Hepatocyte (in vitro differentiated cells): ENCODE results near the gene KCNMA1. TPM values are rescaled to one million over a fixed set of nuclear protein-coding genes. Genes with fewer than 3 reads are reported as not detected.

ENCODE experiments used
- DNase-seq: peaks from one replicate; pipeline ENCODE4 v3.0.0-alpha.2; 2016; ENCODE audit warnings: low spot score
- H2AFZ ChIP-seq: fragments of 200-600 bp; sonication (generic); 2 replicates; pipeline ENCODE4 v1.6.0; 2016; ENCODE audit warnings: antibody characterized with exemption, mild to moderate bottlenecking
- H3K27ac ChIP-seq: fragments of 200-600 bp; sonication (generic); 2 replicates; pipeline ENCODE4 v1.5.1; 2016; ENCODE audit warnings: mild to moderate bottlenecking
- H3K27me3 ChIP-seq: fragments of 200-600 bp; sonication (generic); 2 replicates; pipeline ENCODE4 v1.6.1; 2016
- H3K36me3 ChIP-seq: fragments of 200-600 bp; sonication (generic); replicated peaks from 2 replicates; pipeline ENCODE4 v1.5.1; 2016; ENCODE audit warnings: low read depth; ENCODE audit not compliant: insufficient read depth
- H3K4me1 ChIP-seq: fragments of 200-600 bp; sonication (generic); 2 replicates; pipeline ENCODE4 v1.5.1; 2016; ENCODE audit warnings: mild to moderate bottlenecking, moderate library complexity; ENCODE audit not compliant: insufficient read depth
- H3K4me2 ChIP-seq: fragments of 200-600 bp; sonication (generic); 2 replicates; pipeline ENCODE4 v1.6.0; 2016
- H3K4me3 ChIP-seq: fragments of 200-600 bp; sonication (generic); 2 replicates; pipeline ENCODE4 v1.5.1; 2016; ENCODE audit warnings: mild to moderate bottlenecking
- H3K79me2 ChIP-seq: fragments of 200-600 bp; sonication (generic); 2 replicates; pipeline ENCODE4 v1.6.0; 2017; ENCODE audit warnings: mild to moderate bottlenecking
- H3K9me2 ChIP-seq: fragments of 200-600 bp; sonication (generic); replicated peaks from 2 replicates; pipeline ENCODE4 v1.6.0; 2017; ENCODE audit warnings: mild to moderate bottlenecking; ENCODE audit not compliant: insufficient read depth
- H3K9me3 ChIP-seq: fragments of 200-600 bp; sonication (generic); 2 replicates; pipeline ENCODE4 v1.5.1; 2016; ENCODE audit warnings: low read depth, mild to moderate bottlenecking
- H4K20me1 ChIP-seq: fragments of 200-600 bp; sonication (generic); 2 replicates; pipeline ENCODE4 v1.6.0; 2016; ENCODE audit warnings: mild to moderate bottlenecking; ENCODE audit not compliant: insufficient read depth, poor library complexity, severe bottlenecking
- EZH2 ChIP-seq: fragments of 200-600 bp; sonication (generic); IDR thresholded peaks from 2 replicates; pipeline ENCODE4 v1.6.1; 2016; ENCODE audit warnings: antibody characterized with exemption, mild to moderate bottlenecking, borderline replicate concordance
- EZH2phosphoT487 ChIP-seq: fragments of 200-600 bp; sonication (generic); IDR thresholded peaks from one replicate; pipeline ENCODE4 v1.6.1; 2018; ENCODE audit warnings: antibody characterized with exemption, mild to moderate bottlenecking, low read depth, moderate library complexity; ENCODE audit not compliant: unreplicated experiment, severe bottlenecking
- WGBS: methylation state at CpG from one replicate; pipeline ENCODE4 v1.1.6; 2016; ENCODE audit warnings: low lambda C conversion rate; ENCODE audit errors: missing lambda C conversion rate; 5-methylcytosine and 5-hydroxymethylcytosine counted together
- polyA plus RNA-seq: library from polyadenylated mRNA; unstranded; fragments of >200 nt; fragmentation: Nextera tagmentation; extraction: Ambion mirVana; gene quantifications from 2 replicates; pipeline ENCODE4 v1.2.1, GENCODE V29; 2016
- total RNA-seq: library from RNA; depleted of rRNA; stranded (reverse); fragments of >200 nt; gene quantifications from 2 replicates; pipeline ENCODE4 v1.2.3, GENCODE V29; 2014
- TF ChIP-seq, protein P1 (sequence below): fragments of 200-600 bp; sonication (generic); IDR thresholded peaks from 2 replicates; pipeline ENCODE4 v1.5.1; 2016; ENCODE audit warnings: antibody characterized with exemption, mild to moderate bottlenecking; ENCODE audit not compliant: poor library complexity

The KCNMA1 gene
- total and polyA plus RNA-seq, 2 experiments from 2014 or later = 42.6 to 73.3 TPM

DNA sequence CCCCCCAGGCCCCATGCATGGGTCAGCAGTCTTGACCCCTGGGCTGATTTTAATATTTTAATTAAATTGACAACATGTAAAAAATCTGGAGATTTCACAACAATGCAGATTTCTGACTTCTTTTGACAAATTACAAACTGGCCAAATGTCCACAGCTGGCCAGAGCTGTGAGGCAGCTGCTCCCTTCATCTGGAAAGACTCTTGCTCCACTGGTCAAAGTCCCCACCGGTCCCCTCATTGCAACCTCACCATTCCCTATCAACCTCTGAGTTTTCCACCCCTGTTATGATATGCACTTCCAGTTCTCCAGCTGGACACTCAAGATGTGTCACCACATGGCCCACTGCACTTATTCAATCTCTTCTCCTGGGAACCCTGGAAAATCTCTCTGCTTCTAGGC, 266.2 kb downstream of the KCNMA1 start:
- no peaks in the 10 kb centered on the region for H3K4me1 ChIP-seq
- no peak overlapping the region for H3K4me3 ChIP-seq
- 94% methylated on average over 1 of the region's 1 CpG for WGBS
- H3K27ac ChIP-seq = no peak overlapping the region
- no peaks in the 10 kb centered on the region for H3K9me2 ChIP-seq
- H3K27me3 ChIP-seq = no peaks in the 10 kb centered on the region
- no peak overlapping the region for H3K4me2 ChIP-seq
- DNase-seq = no peak
- TF ChIP-seq EZH2 (no peak), EZH2phosphoT487 (no peak)
- TF ChIP-seq, protein P1, sequence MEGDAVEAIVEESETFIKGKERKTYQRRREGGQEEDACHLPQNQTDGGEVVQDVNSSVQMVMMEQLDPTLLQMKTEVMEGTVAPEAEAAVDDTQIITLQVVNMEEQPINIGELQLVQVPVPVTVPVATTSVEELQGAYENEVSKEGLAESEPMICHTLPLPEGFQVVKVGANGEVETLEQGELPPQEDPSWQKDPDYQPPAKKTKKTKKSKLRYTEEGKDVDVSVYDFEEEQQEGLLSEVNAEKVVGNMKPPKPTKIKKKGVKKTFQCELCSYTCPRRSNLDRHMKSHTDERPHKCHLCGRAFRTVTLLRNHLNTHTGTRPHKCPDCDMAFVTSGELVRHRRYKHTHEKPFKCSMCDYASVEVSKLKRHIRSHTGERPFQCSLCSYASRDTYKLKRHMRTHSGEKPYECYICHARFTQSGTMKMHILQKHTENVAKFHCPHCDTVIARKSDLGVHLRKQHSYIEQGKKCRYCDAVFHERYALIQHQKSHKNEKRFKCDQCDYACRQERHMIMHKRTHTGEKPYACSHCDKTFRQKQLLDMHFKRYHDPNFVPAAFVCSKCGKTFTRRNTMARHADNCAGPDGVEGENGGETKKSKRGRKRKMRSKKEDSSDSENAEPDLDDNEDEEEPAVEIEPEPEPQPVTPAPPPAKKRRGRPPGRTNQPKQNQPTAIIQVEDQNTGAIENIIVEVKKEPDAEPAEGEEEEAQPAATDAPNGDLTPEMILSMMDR = no peak
- no peaks in the 10 kb centered on the region for H3K36me3 ChIP-seq
- H3K9me3 ChIP-seq = no peaks in the 10 kb centered on the region
- H4K20me1 ChIP-seq = no peaks in the 10 kb centered on the region
- no peaks in the 10 kb centered on the region for H3K79me2 ChIP-seq
- no peak overlapping the region for H2AFZ ChIP-seq

DNA sequence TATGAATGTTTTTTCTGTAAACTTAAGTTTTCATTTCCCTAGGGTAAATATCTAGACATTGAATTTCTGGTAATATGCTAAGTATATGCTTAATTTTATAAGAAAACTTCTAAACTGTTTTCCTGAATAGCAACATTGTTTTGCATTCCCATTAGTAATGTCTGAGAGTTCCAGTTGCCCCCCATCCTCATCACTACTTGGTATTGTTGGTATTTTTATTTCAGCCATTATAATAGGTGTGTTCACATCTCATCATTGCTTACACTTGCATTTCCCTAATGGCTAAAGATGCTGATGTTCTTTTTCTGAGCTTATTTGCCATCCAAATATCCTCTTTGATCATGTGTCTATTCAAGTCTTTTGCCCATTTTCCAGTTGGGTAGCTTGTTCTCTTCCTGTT, 269.6 kb downstream of the KCNMA1 start:
- Histone ChIP-seq H3K4me2 (no peak overlapping the region), H3K4me1 (no peaks in the 10 kb centered on the region), H4K20me1 (no peaks in the 10 kb centered on the region), H2AFZ (no peak overlapping the region), H3K27me3 (no peaks in the 10 kb centered on the region), H3K4me3 (no peak overlapping the region), H3K9me3 (no peaks in the 10 kb centered on the region), H3K79me2 (no peaks in the 10 kb centered on the region), H3K36me3 (no peaks in the 10 kb centered on the region), H3K27ac (no peak overlapping the region), H3K9me2 (no peaks in the 10 kb centered on the region)
- no peak for DNase-seq
- TF ChIP-seq, protein P1 = no peak
- TF ChIP-seq EZH2phosphoT487 = no peak
- no peak for TF ChIP-seq EZH2

DNA sequence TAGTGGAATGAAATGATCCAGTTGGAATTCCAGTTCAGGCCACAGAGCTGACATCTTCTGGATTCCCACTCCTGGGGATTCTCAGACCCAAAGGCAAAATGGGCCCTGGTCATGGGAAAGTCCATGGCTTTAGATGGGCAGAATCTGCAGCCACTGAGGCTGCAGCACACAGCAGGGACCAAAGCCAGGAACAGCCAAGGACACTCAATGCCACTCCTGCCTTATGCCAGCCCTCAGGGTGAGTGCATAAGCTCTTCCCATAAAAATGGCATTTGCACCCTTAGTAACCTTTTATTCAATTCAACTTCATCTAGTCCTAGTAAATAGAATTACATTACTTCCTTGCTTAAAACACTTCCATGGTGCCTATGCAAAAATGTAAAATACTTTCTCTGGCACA, 274.4 kb downstream of the KCNMA1 start:
- H4K20me1 ChIP-seq = no peaks in the 10 kb centered on the region
- H3K9me3 ChIP-seq = no peaks in the 10 kb centered on the region
- no peaks in the 10 kb centered on the region for H3K4me1 ChIP-seq
- H3K79me2 ChIP-seq = no peaks in the 10 kb centered on the region
- DNase-seq = no peak
- no peaks in the 10 kb centered on the region for H3K9me2 ChIP-seq
- TF ChIP-seq, protein P1 = no peak
- TF ChIP-seq EZH2 (no peak), EZH2phosphoT487 (no peak)
- H3K36me3 ChIP-seq = no peaks in the 10 kb centered on the region
- no peak overlapping the region for H3K27ac ChIP-seq
- no peak overlapping the region for H3K4me2 ChIP-seq
- no peak overlapping the region for H3K4me3 ChIP-seq
- H2AFZ ChIP-seq = no peak overlapping the region
- H3K27me3 ChIP-seq = no peaks in the 10 kb centered on the region

DNA sequence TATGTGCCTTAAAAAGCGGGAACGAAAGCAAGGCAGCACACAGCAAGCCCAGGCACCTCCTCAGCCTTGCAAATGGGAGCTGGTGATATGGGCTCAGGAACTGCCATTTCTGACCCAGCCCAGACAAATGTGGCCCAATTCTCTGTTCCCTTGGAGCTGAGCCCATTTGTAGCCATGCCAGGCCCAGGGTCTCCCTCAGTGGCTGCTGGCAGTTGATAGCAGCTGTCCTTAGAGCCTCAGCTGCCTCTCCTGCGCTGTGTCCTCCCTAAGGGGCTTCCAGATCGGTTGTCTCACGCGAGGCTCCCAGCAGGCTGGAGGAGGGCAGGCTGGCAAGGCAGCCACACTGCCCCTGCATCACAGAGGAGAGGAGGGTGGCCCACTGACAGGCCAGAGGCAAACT, 275.8 kb downstream of the KCNMA1 start:
- 91% methylated on average over 6 of the region's 6 CpGs for WGBS
- Histone ChIP-seq H3K4me3 (no peak overlapping the region), H3K9me3 (no peaks in the 10 kb centered on the region), H3K27ac (no peak overlapping the region), H3K79me2 (no peaks in the 10 kb centered on the region), H3K4me1 (no peaks in the 10 kb centered on the region), H3K4me2 (no peak overlapping the region), H3K36me3 (no peaks in the 10 kb centered on the region), H3K9me2 (no peaks in the 10 kb centered on the region), H2AFZ (no peak overlapping the region), H4K20me1 (no peaks in the 10 kb centered on the region), H3K27me3 (no peaks in the 10 kb centered on the region)
- TF ChIP-seq EZH2phosphoT487 = no peak
- TF ChIP-seq EZH2 = no peak
- TF ChIP-seq, protein P1 = no peak
- DNase-seq = no peak
